ENCODE measurements around the gene TSPAN8. TPM values are rescaled to one million over a fixed set of nuclear protein-coding genes. Genes with fewer than 3 reads are reported as not detected.

TSPAN8 gene
- total RNA-seq, 1 experiment from 2014 or later, result 4.2 TPM

DNA sequence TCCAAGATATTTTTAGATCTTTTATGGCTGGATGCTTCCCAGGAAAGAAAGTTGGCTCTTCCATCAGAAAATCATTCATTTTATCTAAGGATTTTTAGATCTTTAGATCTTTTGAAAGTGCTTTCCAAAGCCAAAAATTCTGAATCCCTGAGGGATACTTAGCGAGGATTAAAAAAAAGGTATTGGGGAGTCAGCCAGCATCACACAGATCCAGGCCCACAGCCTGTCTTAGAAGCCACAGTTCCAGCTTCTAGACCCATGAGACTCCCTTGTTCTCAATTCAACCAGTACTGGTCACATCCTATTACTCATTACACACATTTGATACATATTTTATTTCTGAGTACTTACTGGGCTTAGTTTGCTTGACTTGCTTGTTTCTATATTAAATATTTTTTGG, 49.9 kb downstream of the TSPAN8 start:
- no peak for ATAC-seq
- H3K27ac ChIP-seq (ENCODE audit: low read length), result no peak overlapping the region
- H3K36me3 ChIP-seq (ENCODE audit: control insufficient read depth, insufficient read depth, low read length), result no peaks in the 10 kb centered on the region
- POLR2A ChIA-PET, result no interaction called here
- no peaks in the 10 kb centered on the region for H3K9me3 ChIP-seq (ENCODE audit: control insufficient read depth, insufficient read depth, low read depth, low read length)
- CTCF ChIA-PET, result no interaction called here
- no peak for DNase-seq (ENCODE audit: low read depth, low spot score)
- H3K4me3 ChIP-seq (ENCODE audit: low read depth in 2 of 2, low read length in 2 of 2), result no peak overlapping the region
- BruUV-seq (replicated peaks), result no TSS peak
- in situ Hi-C loops (cut with HindIII; ENCODE audit: low pct_unique_long_range_greater_than_20kb, low sequenced_read_pairs), result no loop called here
- H3K27me3 ChIP-seq (ENCODE audit: control insufficient read depth, insufficient read depth, low read length), result no peaks in the 10 kb centered on the region
- no peaks in the 10 kb centered on the region for H3K4me1 ChIP-seq (ENCODE audit: control insufficient read depth, insufficient read depth, low read length)
- intact Hi-C loops (cut with micrococcal nuclease; ENCODE audit: unreplicated experiment), result no loop called here
- TF ChIP-seq TCF7L2 (IDR thresholded peaks at IDR 0.05; ENCODE audit: low read depth, low read length) (no peak), POLR2AphosphoS5 (IDR thresholded peaks at IDR 0.05; ENCODE audit: low read depth, low read length) (no peak), SIN3A (IDR thresholded peaks at IDR 0.05; ENCODE audit: borderline replicate concordance, insufficient read depth, low read depth, low read length) (no peak)
- TF ChIP-seq, protein P1, sequence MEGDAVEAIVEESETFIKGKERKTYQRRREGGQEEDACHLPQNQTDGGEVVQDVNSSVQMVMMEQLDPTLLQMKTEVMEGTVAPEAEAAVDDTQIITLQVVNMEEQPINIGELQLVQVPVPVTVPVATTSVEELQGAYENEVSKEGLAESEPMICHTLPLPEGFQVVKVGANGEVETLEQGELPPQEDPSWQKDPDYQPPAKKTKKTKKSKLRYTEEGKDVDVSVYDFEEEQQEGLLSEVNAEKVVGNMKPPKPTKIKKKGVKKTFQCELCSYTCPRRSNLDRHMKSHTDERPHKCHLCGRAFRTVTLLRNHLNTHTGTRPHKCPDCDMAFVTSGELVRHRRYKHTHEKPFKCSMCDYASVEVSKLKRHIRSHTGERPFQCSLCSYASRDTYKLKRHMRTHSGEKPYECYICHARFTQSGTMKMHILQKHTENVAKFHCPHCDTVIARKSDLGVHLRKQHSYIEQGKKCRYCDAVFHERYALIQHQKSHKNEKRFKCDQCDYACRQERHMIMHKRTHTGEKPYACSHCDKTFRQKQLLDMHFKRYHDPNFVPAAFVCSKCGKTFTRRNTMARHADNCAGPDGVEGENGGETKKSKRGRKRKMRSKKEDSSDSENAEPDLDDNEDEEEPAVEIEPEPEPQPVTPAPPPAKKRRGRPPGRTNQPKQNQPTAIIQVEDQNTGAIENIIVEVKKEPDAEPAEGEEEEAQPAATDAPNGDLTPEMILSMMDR (IDR thresholded peaks at IDR 0.05), result no peak
- TF ChIP-seq, protein P2, sequence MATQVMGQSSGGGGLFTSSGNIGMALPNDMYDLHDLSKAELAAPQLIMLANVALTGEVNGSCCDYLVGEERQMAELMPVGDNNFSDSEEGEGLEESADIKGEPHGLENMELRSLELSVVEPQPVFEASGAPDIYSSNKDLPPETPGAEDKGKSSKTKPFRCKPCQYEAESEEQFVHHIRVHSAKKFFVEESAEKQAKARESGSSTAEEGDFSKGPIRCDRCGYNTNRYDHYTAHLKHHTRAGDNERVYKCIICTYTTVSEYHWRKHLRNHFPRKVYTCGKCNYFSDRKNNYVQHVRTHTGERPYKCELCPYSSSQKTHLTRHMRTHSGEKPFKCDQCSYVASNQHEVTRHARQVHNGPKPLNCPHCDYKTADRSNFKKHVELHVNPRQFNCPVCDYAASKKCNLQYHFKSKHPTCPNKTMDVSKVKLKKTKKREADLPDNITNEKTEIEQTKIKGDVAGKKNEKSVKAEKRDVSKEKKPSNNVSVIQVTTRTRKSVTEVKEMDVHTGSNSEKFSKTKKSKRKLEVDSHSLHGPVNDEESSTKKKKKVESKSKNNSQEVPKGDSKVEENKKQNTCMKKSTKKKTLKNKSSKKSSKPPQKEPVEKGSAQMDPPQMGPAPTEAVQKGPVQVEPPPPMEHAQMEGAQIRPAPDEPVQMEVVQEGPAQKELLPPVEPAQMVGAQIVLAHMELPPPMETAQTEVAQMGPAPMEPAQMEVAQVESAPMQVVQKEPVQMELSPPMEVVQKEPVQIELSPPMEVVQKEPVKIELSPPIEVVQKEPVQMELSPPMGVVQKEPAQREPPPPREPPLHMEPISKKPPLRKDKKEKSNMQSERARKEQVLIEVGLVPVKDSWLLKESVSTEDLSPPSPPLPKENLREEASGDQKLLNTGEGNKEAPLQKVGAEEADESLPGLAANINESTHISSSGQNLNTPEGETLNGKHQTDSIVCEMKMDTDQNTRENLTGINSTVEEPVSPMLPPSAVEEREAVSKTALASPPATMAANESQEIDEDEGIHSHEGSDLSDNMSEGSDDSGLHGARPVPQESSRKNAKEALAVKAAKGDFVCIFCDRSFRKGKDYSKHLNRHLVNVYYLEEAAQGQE (IDR thresholded peaks at IDR 0.05; ENCODE audit: insufficient read depth in 1 of 2, low read depth in 2 of 2, low read length in 1 of 2), result no peak

DNA sequence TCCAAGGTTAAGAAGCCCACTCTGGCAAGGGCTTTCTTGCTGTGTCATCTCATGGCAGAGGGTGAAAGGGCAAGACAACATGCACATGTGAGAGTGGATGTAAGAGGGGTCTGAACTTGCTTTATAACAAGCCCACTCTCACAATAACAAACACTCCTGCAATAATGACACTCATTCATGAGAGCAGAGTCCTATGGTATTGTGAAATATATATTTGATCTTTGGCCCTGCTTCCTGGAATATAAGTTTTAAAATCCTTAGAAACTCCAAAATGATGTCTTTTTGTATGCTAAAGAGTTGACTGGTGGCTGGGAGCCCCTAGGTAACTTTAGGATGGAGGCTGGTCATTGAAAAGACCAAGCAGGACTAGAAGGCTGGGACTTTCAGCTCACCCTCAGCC, 51.8 kb downstream of the TSPAN8 start:
- BruUV-seq (replicated peaks), result no TSS peak

More for the DNA sequence above, 51.8 kb downstream of the TSPAN8 start:
- Histone ChIP-seq H3K36me3 (ENCODE audit: control insufficient read depth, insufficient read depth, low read length) (no peaks in the 10 kb centered on the region), H3K27me3 (ENCODE audit: control insufficient read depth, insufficient read depth, low read length) (no peaks in the 10 kb centered on the region), H3K27ac (ENCODE audit: low read length) (no peak overlapping the region), H3K4me3 (ENCODE audit: low read depth in 2 of 2, low read length in 2 of 2) (no peak overlapping the region), H3K9me3 (ENCODE audit: control insufficient read depth, insufficient read depth, low read depth, low read length) (no peaks in the 10 kb centered on the region), H3K4me1 (ENCODE audit: control insufficient read depth, insufficient read depth, low read length) (no peaks in the 10 kb centered on the region)
- TF ChIP-seq SIN3A (IDR thresholded peaks at IDR 0.05; ENCODE audit: borderline replicate concordance, insufficient read depth, low read depth, low read length) (no peak), TCF7L2 (IDR thresholded peaks at IDR 0.05; ENCODE audit: low read depth, low read length) (no peak), POLR2AphosphoS5 (IDR thresholded peaks at IDR 0.05; ENCODE audit: low read depth, low read length) (no peak)
- TF ChIP-seq, protein P1 (IDR thresholded peaks at IDR 0.05), result no peak
- TF ChIP-seq, protein P2 (IDR thresholded peaks at IDR 0.05; ENCODE audit: insufficient read depth in 1 of 2, low read depth in 2 of 2, low read length in 1 of 2), result no peak
- in situ Hi-C loops (cut with HindIII; ENCODE audit: low pct_unique_long_range_greater_than_20kb, low sequenced_read_pairs) (no loop called here), intact Hi-C loops (cut with micrococcal nuclease; ENCODE audit: unreplicated experiment) (no loop called here)
- POLR2A ChIA-PET, result no interaction called here
- CTCF ChIA-PET, result no interaction called here
- no peak for ATAC-seq
- DNase-seq (ENCODE audit: low read depth, low spot score), result no peak
